H9 (cell line): ENCODE data around the gene PRKCA. TPM values are rescaled to one million over a fixed set of nuclear protein-coding genes. Genes with fewer than 3 reads are reported as not detected.

ENCODE experiments used
- DNase-seq: peaks from one replicate; pipeline ENCODE4 v3.0.0-alpha.2; 2017
- H2AFZ ChIP-seq: one replicate; pipeline ENCODE4 v1.6.1; 2013; ENCODE audit warnings: mild to moderate bottlenecking, low read length, control low read depth, moderate library complexity
- H2AK5ac ChIP-seq: 2 replicates; pipeline ENCODE4 v1.6.1; 2013; ENCODE audit warnings: low read length, control low read depth, mixed read lengths; ENCODE audit not compliant: insufficient read length
- H2BK120ac ChIP-seq: one replicate; pipeline ENCODE4 v1.6.1; 2013; ENCODE audit warnings: low read depth, mild to moderate bottlenecking, low read length, control low read depth, inconsistent platforms; ENCODE audit not compliant: poor library complexity, severe bottlenecking
- H2BK12ac ChIP-seq: 2 replicates; pipeline ENCODE4 v1.6.1; 2013; ENCODE audit warnings: low read length, control low read depth, mixed read lengths, low read depth; ENCODE audit not compliant: insufficient read length
- H2BK15ac ChIP-seq: 2 replicates; pipeline ENCODE4 v1.6.1; 2013; ENCODE audit warnings: low read depth, low read length, control low read depth
- H2BK20ac ChIP-seq: one replicate; pipeline ENCODE4 v1.6.1; 2013; ENCODE audit warnings: low read depth, mild to moderate bottlenecking, low read length, control low read depth, inconsistent platforms; ENCODE audit not compliant: poor library complexity, severe bottlenecking
- H2BK5ac ChIP-seq: 2 replicates; pipeline ENCODE4 v1.6.1; 2013; ENCODE audit warnings: low read length, control low read depth, mixed read lengths; ENCODE audit not compliant: insufficient read length
- H3K14ac ChIP-seq: 2 replicates; pipeline ENCODE4 v1.6.1; 2013; ENCODE audit warnings: low read length, control low read depth; ENCODE audit not compliant: insufficient read depth
- H3K18ac ChIP-seq: 2 replicates; pipeline ENCODE4 v1.6.1; 2013; ENCODE audit warnings: low read depth, mild to moderate bottlenecking, mixed read lengths, low read length, control low read depth; ENCODE audit not compliant: insufficient read length
- H3K23ac ChIP-seq: 2 replicates; pipeline ENCODE4 v1.6.1; 2013; ENCODE audit warnings: low read length, control low read depth, mixed read lengths, low read depth; ENCODE audit not compliant: insufficient read length
- H3K23me2 ChIP-seq: 2 replicates; pipeline ENCODE4 v1.6.1; 2013; ENCODE audit warnings: low read depth, mild to moderate bottlenecking, mixed read lengths, low read length, control low read depth; ENCODE audit not compliant: insufficient read length, poor library complexity, severe bottlenecking
- H3K27ac ChIP-seq: 2 replicates; pipeline ENCODE4 v1.5.1; 2013; ENCODE audit warnings: low read length, control low read depth, mixed read lengths, low read depth; ENCODE audit not compliant: insufficient read length
- H3K27me3 ChIP-seq: 2 replicates; pipeline ENCODE4 v1.6.1; 2013; ENCODE audit warnings: low read length, control low read depth, inconsistent platforms; ENCODE audit not compliant: insufficient read depth
- H3K4ac ChIP-seq: 2 replicates; pipeline ENCODE4 v1.6.1; 2013; ENCODE audit warnings: low read depth, mild to moderate bottlenecking, control low read depth, inconsistent platforms, low read length, moderate library complexity
- H3K4me1 ChIP-seq: 2 replicates; pipeline ENCODE4 v1.6.1; 2013; ENCODE audit warnings: low read length, control low read depth, inconsistent platforms; ENCODE audit not compliant: insufficient read depth
- H3K4me2 ChIP-seq: 2 replicates; pipeline ENCODE4 v1.6.1; 2013; ENCODE audit warnings: low read length, control low read depth, mixed read lengths; ENCODE audit not compliant: insufficient read length, insufficient read depth
- H3K56ac ChIP-seq: 2 replicates; pipeline ENCODE4 v1.6.1; 2013; ENCODE audit warnings: low read depth, mild to moderate bottlenecking, mixed read lengths, low read length, control low read depth; ENCODE audit not compliant: insufficient read length
- H3K79me1 ChIP-seq: 2 replicates; pipeline ENCODE4 v1.6.1; 2013; ENCODE audit warnings: low read depth, mild to moderate bottlenecking, moderate library complexity, low read length, control low read depth, inconsistent platforms; ENCODE audit not compliant: insufficient read depth, poor library complexity, severe bottlenecking
- H3K79me2 ChIP-seq: 2 replicates; pipeline ENCODE4 v1.6.1; 2013; ENCODE audit warnings: low read length, control low read depth, inconsistent platforms; ENCODE audit not compliant: insufficient read depth
- H3K9ac ChIP-seq: 2 replicates; pipeline ENCODE4 v1.6.1; 2013; ENCODE audit warnings: low read length, control low read depth, mixed read lengths; ENCODE audit not compliant: insufficient read length; ENCODE audit errors: extremely low read depth
- H3K9me3 ChIP-seq: one replicate; pipeline ENCODE4 v1.6.1; 2013; ENCODE audit warnings: low read depth, low read length, inconsistent platforms; ENCODE audit not compliant: control insufficient read depth
- H3T11ph ChIP-seq: one replicate; pipeline ENCODE4 v1.6.1; 2013; ENCODE audit warnings: mild to moderate bottlenecking, low read length, control low read depth, inconsistent platforms
- H4K20me1 ChIP-seq: one replicate; pipeline ENCODE4 v1.6.1; 2013; ENCODE audit not compliant: control insufficient read depth, insufficient read length, insufficient read depth
- H4K5ac ChIP-seq: 2 replicates; pipeline ENCODE4 v1.6.1; 2013; ENCODE audit warnings: low read depth, mild to moderate bottlenecking, mixed read lengths, low read length, control low read depth; ENCODE audit not compliant: insufficient read length
- H4K8ac ChIP-seq: replicated peaks from 2 replicates; pipeline ENCODE4 v1.6.1; 2013; ENCODE audit warnings: low read length, control low read depth, mixed read lengths, low read depth; ENCODE audit not compliant: insufficient read length
- H4K91ac ChIP-seq: 2 replicates; pipeline ENCODE4 v1.6.1; 2013; ENCODE audit warnings: low read depth, mild to moderate bottlenecking, moderate library complexity, mixed read lengths, low read length, control low read depth; ENCODE audit not compliant: insufficient read length
- H3K27ac Mint-ChIP-seq, 3 experiments: 2 replicates in 2 of 3; 3 replicates in 1 of 3; pipeline ENCODE4 v1.8.0; 2020 to 2021; ENCODE audit warnings: mixed read lengths in 3 of 3, mild to moderate bottlenecking in 1 of 3, moderate library complexity in 1 of 3
- H3K27me3 Mint-ChIP-seq: 2 replicates; pipeline ENCODE4 v1.8.0; 2021; ENCODE audit warnings: low read depth, mild to moderate bottlenecking, moderate library complexity, mixed read lengths
- H3K36me3 Mint-ChIP-seq, 3 experiments: 2 replicates in 2 of 3; 3 replicates in 1 of 3; pipeline ENCODE4 v1.8.0; 2020 to 2021; ENCODE audit warnings: low read depth in 3 of 3, mixed read lengths in 3 of 3; ENCODE audit not compliant: insufficient read depth in 1 of 3
- H3K4me1 Mint-ChIP-seq, 2 experiments: 2 replicates each; pipeline ENCODE4 v1.8.0; 2020; ENCODE audit warnings: mixed read lengths in 2 of 2
- H3K4me3 Mint-ChIP-seq, 2 experiments: 2 replicates in 1 of 2; 3 replicates in 1 of 2; pipeline ENCODE4 v1.8.0; 2020 to 2021; ENCODE audit warnings: mild to moderate bottlenecking in 2 of 2, mixed read lengths in 2 of 2, moderate library complexity in 1 of 2
- H3K9me3 Mint-ChIP-seq, 2 experiments: 2 replicates in 1 of 2; 3 replicates in 1 of 2; pipeline ENCODE4 v1.8.0; 2020; ENCODE audit warnings: mild to moderate bottlenecking in 2 of 2, mixed read lengths in 2 of 2, moderate library complexity in 1 of 2
- CTCF ChIP-seq: fragments of 200-600 bp; sonication (generic); conservative IDR thresholded peaks from 3 replicates; pipeline ENCODE4 v1.8.0; 2021; ENCODE audit warnings: antibody characterized with exemption, mild to moderate bottlenecking
- WGBS: extraction: QIAGEN DNeasy Blood & Tissue Kit; methylation state at CpG from one replicate; pipeline ENCODE4 v1.1.7; 2013; ENCODE audit warnings: missing lambda C conversion rate, low lambda C conversion rate, mixed read lengths; ENCODE audit not compliant: insufficient read length; ENCODE audit errors: extremely low coverage; 5-methylcytosine and 5-hydroxymethylcytosine counted together
- total RNA-seq: library from RNA; stranded (reverse); gene quantifications from 2 replicates; pipeline ENCODE4 v1.2.1, GENCODE V29; 2021

PRKCA gene
- total RNA-seq, 1 experiment from 2014 or later = 10.5 TPM

- Mint-ChIP-seq H3K4me1 (peaks cover 20 to 24% of the 10 kb centered on the region in 2 experiments), H3K4me3 (no peak overlapping the region), H3K27ac (no peak overlapping the region), H3K9me3 (peaks cover 0 to 2% of the 10 kb centered on the region in 2 experiments; a peak in 3 of 5 replicates), H3K36me3 (no peaks in the 10 kb centered on the region), H3K27me3 (peaks cover 52% of the 10 kb centered on the region)
- Histone ChIP-seq H3K18ac (no peak overlapping the region), H4K20me1 (no peaks in the 10 kb centered on the region), H3K23ac (no peak overlapping the region), H3K4ac (no peak overlapping the region), H2AK5ac (no peak overlapping the region), H3K79me1 (no peaks in the 10 kb centered on the region), H4K5ac (no peak overlapping the region), H2BK15ac (no peak overlapping the region), H4K91ac (no peak overlapping the region), H3K79me2 (no peaks in the 10 kb centered on the region), H3K4me2 (no peak overlapping the region), H2BK120ac (no peak overlapping the region), H3K27me3 (no peaks in the 10 kb centered on the region), H3T11ph (no peak overlapping the region), H3K14ac (no peak overlapping the region), H3K4me1 (peaks cover 4% of the 10 kb centered on the region; the same call in 1 of the 2 replicates), H3K56ac (no peak overlapping the region), H3K9me3 (no peaks in the 10 kb centered on the region), H3K9ac (no peak overlapping the region), H3K23me2 (peaks cover 5% of the 10 kb centered on the region), H2AFZ (no peak overlapping the region), H3K27ac (no peak overlapping the region), H2BK12ac (no peak overlapping the region), H2BK5ac (no peak overlapping the region), H2BK20ac (no peak overlapping the region), H4K8ac (no peak overlapping the region)
- TF ChIP-seq CTCF = no peak
- DNase-seq = no peak
- WGBS = no CpG with 5 or more reads among the region's 14 CpGs
These were observed 529.2 kb downstream of the PRKCA start for GRCh38 chr17:66831383-66832210.
